Stimulated activated CD4-positive, alpha-beta T cell treated with anti-CD3 and anti-CD28 coated beads, Interleukin-1b, Interleukin-23, amount 100 ng/mL, for 1 hour (primary cell): ENCODE data around the gene TMEM184A.

Experiments
- DNase-seq, 2 donors: peaks; one replicate each; pipeline ENCODE4 v3.0.0-alpha.2; 2020; ENCODE audit warnings: low read depth in 2 of 2

The TMEM184A gene

GRCh38 chr7:1567896-1568510, 12.0 kb upstream of the TMEM184A start:
- DNase-seq = no peak

- no peak for DNase-seq
These were observed 11.2 kb upstream of the TMEM184A start for GRCh38 chr7:1567049-1567771.

GRCh38 chr7:1566687-1567048, 10.7 kb upstream of the TMEM184A start:
- no peak for DNase-seq

GRCh38 chr7:1564603-1565022, 8.6 kb upstream of the TMEM184A start:
- DNase-seq = no peak

GRCh38 chr7:1563981-1564602, 8.1 kb upstream of the TMEM184A start:
- DNase-seq = no peak

GRCh38 chr7:1562597-1563051, 6.6 kb upstream of the TMEM184A start:
- DNase-seq = no peak

GRCh38 chr7:1562116-1562515, 6.1 kb upstream of the TMEM184A start:
- no peak for DNase-seq

- DNase-seq = no peak
These were observed 5.3 kb upstream of the TMEM184A start for GRCh38 chr7:1561036-1561940.

- DNase-seq = no peak
These were observed 4.6 kb upstream of the TMEM184A start for GRCh38 chr7:1560620-1561031.

GRCh38 chr7:1559626-1560590, 3.9 kb upstream of the TMEM184A start:
- DNase-seq = no peak

- no peak for DNase-seq
These were observed 3.0 kb upstream of the TMEM184A start for GRCh38 chr7:1558841-1559625.

GRCh38 chr7:1558181-1558811, 2.3 kb upstream of the TMEM184A start:
- no peak for DNase-seq

GRCh38 chr7:1557771-1558170, 1.8 kb upstream of the TMEM184A start:
- DNase-seq = no peak

GRCh38 chr7:1557006-1557405, 1.0 kb upstream of the TMEM184A start:
- no peak for DNase-seq

- DNase-seq = no peak
These were observed 776 bp downstream of the TMEM184A start for GRCh38 chr7:1555046-1555812.

GRCh38 chr7:1554333-1555045, 1.5 kb downstream of the TMEM184A start:
- DNase-seq = no peak

- DNase-seq = no peak
These were observed 2.3 kb downstream of the TMEM184A start for GRCh38 chr7:1553512-1554210.

- no peak for DNase-seq
These were observed 3.8 kb downstream of the TMEM184A start for GRCh38 chr7:1552200-1552599.
